Retinal pigment epithelial cell (primary cell): ENCODE measurements around the gene SYT15.
"Not testable (repeated sequence)": the region's sequence is repeated elsewhere in the genome, so short reads cannot be mapped to it uniquely, and the experiment has no call there.

Source experiments
- DNase-seq: peaks from one replicate; pipeline ENCODE4 v3.0.0-alpha.2; 2010; ENCODE audit warnings: low read depth
- H3K4me3 ChIP-seq: 2 replicates; pipeline ENCODE4 v1.5.1; 2011; ENCODE audit warnings: mild to moderate bottlenecking, low read length, control low read depth, moderate library complexity
- CTCF ChIP-seq: conservative IDR thresholded peaks from 2 replicates; pipeline ENCODE4 v1.5.1; 2011; ENCODE audit warnings: low read depth, low read length, control low read depth, inconsistent platforms

The SYT15 gene

GRCh38 chr10:46560952-46561351, 18.0 kb upstream of the SYT15 start:
- H3K4me3 ChIP-seq, result no peak overlapping the region
- DNase-seq, result no peak
- no peak for TF ChIP-seq CTCF

DNA sequence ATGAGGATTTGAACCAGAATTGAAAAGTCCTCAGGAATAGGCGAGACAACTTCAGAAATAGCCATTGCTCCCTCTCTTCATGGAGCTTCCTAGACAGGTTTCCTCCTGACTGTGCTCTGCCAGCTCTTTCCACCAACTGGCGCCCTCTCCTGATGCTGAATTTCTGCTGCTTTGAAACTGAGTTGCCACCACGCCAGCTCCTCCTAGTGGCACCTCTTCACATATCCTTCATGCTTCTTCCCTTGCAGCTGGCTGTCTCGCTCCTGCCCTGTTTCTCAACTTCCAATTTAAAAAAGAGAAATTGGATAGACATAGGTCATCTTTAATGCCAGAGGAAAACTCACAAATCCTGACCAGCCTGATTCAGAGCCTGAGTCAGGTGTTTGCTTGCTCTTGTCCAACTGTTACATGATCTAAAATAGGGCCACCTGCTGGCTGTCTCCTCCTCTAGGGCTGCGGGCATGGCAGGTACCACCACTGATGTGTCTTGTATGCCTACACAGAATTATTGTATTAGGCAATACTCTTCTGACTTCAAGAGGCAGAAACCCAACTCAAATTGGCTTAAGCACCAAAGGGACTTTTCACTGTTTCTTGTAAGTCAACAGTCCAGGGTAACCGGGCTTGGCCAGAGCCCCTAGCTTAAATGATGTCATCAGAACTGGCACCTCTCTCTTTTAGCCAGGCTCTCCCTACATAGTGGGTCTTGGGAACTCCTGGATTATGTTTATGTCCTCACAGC, 13.2 kb upstream of the SYT15 start:
- peak; percentile 73 for TF ChIP-seq CTCF
- H3K4me3 ChIP-seq, result not testable (repeated sequence)
- DNase-seq, result peak; percentile 35

DNA sequence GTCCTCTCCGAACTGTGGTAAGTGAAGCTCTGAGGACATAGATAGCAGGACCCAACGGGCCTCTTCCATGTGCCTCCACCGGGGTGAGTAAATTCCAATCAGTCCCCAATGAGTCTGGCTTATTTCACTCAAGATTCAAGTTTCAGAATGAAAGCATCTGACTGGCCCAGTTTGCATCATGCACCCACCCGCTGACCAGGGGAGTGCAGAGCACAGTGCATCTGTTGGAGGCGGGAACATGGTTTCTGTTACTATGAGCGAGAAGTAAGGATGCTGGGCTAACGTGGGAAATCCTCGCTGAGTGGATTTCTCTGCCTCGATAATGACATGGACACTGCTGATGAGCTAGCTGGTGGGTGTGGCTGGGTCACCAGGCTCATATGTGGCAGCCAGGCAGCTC, 11.8 kb upstream of the SYT15 start:
- H3K4me3 ChIP-seq, DNase-seq: not testable (repeated sequence)

DNA sequence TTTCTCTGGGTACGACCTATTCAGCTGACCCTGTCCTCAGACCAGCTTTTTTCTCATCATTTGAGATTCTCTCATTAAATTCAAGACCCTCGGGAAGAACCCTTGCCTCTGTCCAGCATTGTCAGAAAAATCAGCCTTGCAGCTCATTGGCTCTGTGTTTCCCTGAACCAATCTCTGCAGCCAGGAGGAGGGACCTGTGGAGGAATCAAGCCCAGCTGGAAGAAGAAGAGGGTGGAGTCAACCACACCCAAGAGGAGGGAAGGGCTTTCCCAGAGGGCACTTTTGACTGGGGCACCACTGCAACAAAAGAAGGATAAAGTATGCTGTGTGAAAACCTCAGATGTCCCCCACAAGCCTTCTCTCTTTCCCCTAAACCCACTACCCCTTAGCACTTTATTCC, 8.3 kb upstream of the SYT15 start:
- H3K4me3 ChIP-seq, DNase-seq: not testable (repeated sequence)

- H3K4me3 ChIP-seq, DNase-seq: not testable (repeated sequence)
Measured at GRCh38 chr10:46572765-46573164, 6.2 kb upstream of the SYT15 start.

DNA sequence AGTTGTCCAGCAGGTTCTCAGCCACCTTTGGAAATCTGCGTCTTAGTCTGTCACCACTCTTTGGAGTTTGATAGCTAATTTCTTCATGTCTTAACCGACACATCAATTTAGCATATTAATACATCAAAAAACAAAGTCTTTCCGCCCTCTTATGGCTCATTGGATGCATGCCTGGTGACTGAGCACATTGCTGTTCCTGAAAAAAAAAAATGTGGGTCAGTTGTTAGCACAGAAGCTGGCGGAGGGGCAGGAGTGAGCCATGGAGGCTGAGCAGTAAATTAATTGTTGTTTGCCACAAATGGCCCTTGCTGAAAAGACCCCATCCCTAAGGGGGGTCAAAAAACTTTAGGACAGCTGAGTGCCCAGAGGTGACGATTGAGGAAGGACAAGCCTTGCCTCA, 5.6 kb upstream of the SYT15 start:
- H3K4me3 ChIP-seq, DNase-seq: not testable (repeated sequence)

DNA sequence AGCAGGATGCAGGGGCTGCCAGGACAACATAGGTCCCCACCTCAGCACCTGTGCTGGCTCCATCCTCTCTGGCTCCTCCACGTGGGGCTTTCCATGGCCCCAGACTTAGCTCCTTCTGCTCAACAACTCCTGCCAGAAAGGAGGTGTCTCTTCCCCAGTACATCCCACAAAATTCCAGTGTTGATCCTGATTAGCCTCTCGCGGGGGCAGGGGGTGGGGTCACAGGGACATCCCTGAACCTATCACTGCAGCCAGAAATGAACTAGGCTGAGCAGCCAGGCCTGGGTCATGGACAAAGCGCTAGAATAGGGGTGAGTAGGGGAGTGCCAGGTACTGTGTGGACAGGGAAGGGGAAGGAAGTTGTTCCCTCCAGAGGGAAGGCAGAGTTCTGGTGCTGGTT, 5.0 kb upstream of the SYT15 start:
- H3K4me3 ChIP-seq, DNase-seq: not testable (repeated sequence)

DNA sequence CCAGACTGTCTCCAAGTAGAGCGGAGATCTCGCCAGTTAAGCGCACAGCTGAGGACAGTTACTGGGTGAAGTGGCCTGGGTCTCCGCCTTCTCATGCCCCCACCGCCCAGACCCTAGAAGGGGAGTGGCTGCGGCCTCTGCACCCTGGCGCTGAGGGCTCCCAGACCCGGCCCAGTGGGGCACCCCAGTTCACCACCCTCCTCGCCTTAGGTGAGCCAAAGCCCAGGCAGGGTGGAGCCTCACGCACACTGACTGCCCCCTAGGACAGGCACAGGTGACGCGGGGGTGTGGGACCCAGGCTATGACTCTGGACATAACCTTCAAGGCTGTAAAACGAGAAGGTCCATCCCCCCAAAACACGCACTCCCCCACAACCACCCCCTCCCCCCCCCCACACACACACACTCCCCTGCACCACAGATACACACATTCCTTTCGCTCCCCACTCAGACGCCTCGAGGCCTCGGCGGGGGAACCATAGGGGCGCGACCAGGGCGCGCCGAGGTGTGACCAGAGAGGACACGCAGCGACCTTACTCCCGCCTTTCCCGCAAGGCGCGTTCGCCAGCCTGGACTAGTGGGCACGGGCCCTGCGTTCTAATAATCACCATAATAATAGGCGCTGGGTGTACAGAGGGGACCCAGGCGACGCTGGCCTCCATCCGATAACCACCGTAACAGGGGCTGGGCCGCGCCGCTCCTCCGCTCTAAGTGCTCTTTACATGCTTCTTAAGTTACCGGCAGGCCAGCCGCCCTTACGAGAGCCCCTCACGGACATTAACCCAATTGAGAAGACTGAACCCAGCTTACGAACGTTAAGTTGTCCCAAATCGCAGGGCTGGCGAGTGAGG, 1.1 kb upstream of the SYT15 start:
- not testable (repeated sequence) for H3K4me3 ChIP-seq, DNase-seq

DNA sequence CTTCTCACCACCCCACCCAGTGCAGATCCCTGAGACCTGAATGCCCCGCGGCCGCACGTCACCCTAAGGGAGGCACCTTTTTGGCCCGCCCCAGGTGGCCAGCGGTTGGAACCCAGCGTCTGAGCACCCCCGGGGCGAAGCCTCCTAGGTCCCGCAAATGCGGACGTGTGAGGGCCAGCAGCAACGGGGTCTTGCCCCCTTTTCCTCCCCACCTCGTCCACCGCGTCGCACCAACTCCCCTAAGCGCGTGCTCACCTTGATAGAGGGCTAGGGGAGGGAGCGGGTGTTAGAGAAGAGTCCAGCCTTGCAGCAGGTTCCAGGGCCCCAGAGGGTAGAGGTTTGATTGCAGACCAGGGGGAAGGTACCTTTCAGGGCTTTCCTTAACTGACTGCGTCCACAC, 450 bp downstream of the SYT15 start:
- not testable (repeated sequence) for DNase-seq

GRCh38 chr10:46581997-46582396, 3.1 kb downstream of the SYT15 start:
- not testable (repeated sequence) for H3K4me3 ChIP-seq, DNase-seq

More for the DNA sequence above, 450 bp downstream of the SYT15 start:
- H3K4me3 ChIP-seq, result not testable (repeated sequence)

DNA sequence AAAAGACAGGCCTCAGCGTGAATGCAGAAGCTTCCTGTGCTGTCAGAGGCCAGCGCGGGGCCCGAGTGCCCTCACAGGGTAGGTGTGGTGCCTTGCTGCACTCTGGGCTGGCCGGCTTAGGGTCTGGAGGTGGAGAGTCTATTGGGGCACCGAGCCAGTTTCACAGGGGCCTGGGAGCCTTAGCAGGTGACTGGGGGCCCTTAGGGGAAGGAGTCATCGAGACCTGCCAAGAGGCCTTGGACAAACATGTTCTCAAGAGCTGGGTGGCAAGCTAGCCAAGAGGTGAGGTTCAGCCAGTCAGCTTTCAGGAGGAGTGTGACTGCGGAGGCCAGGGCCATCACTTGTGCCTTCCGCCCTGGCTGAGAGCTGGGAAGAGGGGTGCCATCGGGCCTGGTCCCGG, 3.6 kb downstream of the SYT15 start:
- not testable (repeated sequence) for DNase-seq, H3K4me3 ChIP-seq

DNA sequence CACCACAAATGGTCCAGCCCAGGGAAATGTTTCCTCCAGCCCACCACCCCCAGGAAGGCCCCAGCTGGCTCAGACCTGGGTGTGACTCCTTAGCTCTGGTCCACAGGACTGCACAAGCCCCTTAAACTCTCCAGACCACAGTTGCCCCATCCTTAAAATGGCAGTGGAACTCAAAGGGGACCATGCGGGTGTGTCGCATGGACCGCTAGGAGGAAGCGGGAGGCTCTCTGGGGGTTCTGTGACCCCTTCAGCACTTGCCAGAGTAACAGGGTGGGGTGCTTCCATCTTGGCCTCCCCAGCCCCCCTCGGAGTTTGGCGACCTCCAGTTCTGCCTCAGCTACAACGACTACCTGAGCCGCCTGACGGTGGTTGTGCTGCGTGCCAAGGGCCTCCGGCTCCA, 5.3 kb downstream of the SYT15 start:
- not testable (repeated sequence) for H3K4me3 ChIP-seq, DNase-seq

GRCh38 chr10:46585246-46585645, 6.3 kb downstream of the SYT15 start:
- DNase-seq, H3K4me3 ChIP-seq: not testable (repeated sequence)

DNA sequence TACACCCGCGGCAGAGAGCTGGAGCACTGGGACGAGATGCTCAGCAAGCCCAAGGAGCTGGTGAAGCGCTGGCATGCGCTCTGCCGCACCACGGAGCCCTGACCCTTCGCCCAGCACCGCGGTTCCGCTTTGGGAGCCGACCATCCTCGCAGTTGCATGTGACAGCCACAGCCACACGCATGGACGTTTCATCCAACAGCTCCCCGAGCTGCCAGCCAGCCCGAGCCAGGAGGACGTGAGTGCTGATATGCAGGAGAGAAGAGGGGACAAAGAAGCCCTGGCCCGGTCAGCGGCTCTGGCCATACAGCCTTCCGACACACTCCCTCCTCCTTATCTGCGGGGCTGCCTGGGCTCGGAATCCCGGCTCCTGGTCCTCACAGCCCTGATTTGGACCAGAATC, 8.6 kb downstream of the SYT15 start:
- H3K4me3 ChIP-seq, DNase-seq: not testable (repeated sequence)

DNA sequence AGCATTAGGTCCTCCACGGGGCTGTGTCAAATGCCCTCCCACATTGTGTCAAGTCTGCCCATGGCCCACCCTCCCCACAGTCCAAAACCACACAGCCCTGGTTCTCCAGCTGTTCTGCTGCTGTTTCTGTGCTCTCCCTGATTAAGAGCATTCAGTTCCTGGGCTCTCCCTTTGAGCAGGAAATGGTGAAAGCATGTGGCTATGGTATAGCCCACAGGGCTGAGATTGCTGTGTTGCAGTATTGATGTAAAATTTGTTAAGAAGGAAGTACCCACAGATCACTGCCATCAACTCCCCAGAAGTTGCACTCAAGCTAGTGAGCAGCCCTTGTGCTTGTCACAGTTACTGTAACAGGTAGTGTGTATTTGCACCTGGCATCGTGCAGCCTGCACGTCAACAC, 9.3 kb downstream of the SYT15 start:
- not testable (repeated sequence) for DNase-seq, H3K4me3 ChIP-seq

- DNase-seq, H3K4me3 ChIP-seq: not testable (repeated sequence)
Measured at GRCh38 chr10:46589589-46589988, 10.7 kb downstream of the SYT15 start.

GRCh38 chr10:46591053-46591452, 12.1 kb downstream of the SYT15 start:
- not testable (repeated sequence) for DNase-seq, H3K4me3 ChIP-seq

GRCh38 chr10:46593307-46593706, 14.4 kb downstream of the SYT15 start:
- H3K4me3 ChIP-seq, DNase-seq: not testable (repeated sequence)
